Activated naive CD8-positive, alpha-beta T cell treated with anti-CD3 and anti-CD28 coated beads, Interleukin-2, amount 50 U/mL, for 24 hours (primary cell): Measurements from ENCODE around the gene UBE2A.

Experiments
- ATAC-seq: fragments of 150-1000 bp; cut with Tn5 transposase; one replicate; pipeline ENCODE4 v1.10.0; 2021
- DNase-seq: peaks from one replicate; pipeline ENCODE4 v3.0.0; 2021
- H3K27ac Mint-ChIP-seq: one replicate; pipeline ENCODE4 v1.8.0; 2021; ENCODE audit warnings: mild to moderate bottlenecking, mixed read lengths
- H3K27me3 Mint-ChIP-seq: one replicate; pipeline ENCODE4 v1.8.0; 2021; ENCODE audit warnings: mixed read lengths
- H3K36me3 Mint-ChIP-seq: one replicate; pipeline ENCODE4 v1.8.0; 2021; ENCODE audit warnings: low read depth, mixed read lengths
- H3K4me1 Mint-ChIP-seq: one replicate; pipeline ENCODE4 v1.8.0; 2021; ENCODE audit warnings: mixed read lengths
- H3K4me3 Mint-ChIP-seq: one replicate; pipeline ENCODE4 v1.8.0; 2021; ENCODE audit warnings: mild to moderate bottlenecking, moderate library complexity, mixed read lengths
- H3K9me3 Mint-ChIP-seq: one replicate; pipeline ENCODE4 v1.8.0; 2021; ENCODE audit warnings: mixed read lengths

UBE2A gene

DNA sequence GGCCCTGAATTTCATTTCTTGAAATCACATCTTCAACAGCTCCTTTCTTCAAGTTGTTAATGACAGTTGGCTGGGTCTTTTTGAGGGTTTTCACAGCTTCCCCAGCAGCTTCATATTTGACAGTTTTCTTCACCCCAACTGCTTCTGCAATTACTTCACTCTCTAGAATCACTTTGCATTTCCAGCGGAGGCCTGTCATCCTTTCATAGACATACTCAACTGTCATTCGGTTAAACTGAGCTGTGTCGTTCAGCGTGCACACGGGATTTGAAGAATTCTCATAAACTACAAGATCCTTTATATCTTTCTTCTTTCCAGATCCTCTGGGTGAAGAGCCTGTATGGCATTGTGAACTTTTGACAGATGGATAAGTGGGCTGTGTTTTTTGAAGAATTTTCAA is 15.4 kb downstream of the UBE2A start:
- H3K9me3 Mint-ChIP-seq = no peaks in the 10 kb centered on the region
- DNase-seq (no peak), ATAC-seq (no peak)
- H3K27me3 Mint-ChIP-seq = no peaks in the 10 kb centered on the region
- H3K4me3 Mint-ChIP-seq = no peak overlapping the region
- H3K36me3 Mint-ChIP-seq = peaks cover 32% of the 10 kb centered on the region
- H3K27ac Mint-ChIP-seq = peak overlapping the region; percentile 18
- H3K4me1 Mint-ChIP-seq = no peaks in the 10 kb centered on the region

DNA sequence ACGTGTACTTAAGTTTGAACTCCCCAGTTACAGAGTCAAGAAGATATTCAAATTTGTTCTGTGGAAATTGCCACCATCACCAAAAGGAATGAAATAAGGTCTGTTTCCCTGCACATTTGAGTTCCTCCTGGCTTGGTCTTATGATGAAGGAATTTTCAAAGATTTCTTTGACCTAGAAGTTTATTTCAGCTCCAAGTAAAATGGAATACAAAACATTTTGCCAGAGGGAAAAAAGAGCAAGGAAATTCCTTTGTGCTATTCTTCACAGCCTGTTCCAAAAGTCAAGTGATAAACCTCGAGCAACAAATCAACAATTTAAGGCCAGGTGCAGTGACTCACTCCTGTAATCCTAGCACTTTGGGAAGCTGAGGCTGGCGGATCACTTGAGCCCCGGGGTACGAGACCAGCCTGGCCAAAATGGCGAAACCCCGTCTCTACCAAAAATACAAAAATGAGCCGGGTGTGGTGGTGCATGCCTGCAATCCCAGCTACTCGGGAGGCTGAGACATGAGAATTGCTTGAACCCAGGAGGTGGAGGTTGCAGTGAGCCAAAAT is 28.4 kb downstream of the UBE2A start:
- Mint-ChIP-seq H3K27ac (no peak overlapping the region), H3K4me1 (peaks cover 51% of the 10 kb centered on the region), H3K36me3 (peaks cover 17% of the 10 kb centered on the region), H3K27me3 (no peaks in the 10 kb centered on the region), H3K4me3 (no peak overlapping the region), H3K9me3 (no peaks in the 10 kb centered on the region)
- no peak for DNase-seq
- ATAC-seq = no peak

DNA sequence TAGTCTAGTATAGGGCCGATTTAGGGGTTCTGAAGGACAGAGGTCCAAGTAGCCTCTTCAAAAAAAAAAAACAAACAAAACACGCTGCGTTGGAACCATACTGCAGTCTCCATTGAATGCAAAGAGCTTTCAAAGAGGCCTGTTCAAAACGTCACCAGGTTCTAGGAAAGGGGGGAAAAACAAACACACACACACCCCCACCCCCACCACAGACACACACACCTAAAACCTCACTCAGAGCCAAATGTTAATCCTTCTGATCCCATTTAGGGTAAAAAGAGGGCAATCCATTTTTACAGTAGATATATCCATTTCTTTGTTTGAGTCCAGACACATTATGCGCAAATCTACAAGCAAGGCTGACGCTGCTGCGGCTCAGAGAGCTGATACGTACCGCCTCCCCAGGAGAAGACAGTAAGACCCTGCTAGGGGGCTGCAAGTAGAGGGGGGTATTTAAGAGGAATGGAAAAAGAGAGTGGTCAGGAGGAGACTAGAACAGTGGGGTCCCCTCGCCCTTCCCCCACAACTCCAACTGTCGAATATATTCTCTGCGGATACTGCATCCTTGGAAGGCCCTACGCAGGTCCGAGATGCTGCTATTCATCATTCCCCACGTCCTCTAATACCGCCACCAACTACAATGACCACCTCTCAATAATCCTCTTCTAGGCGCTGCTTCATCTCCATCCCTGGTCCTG is 30.6 kb downstream of the UBE2A start:
- H3K27me3 Mint-ChIP-seq = no peaks in the 10 kb centered on the region
- H3K9me3 Mint-ChIP-seq = no peaks in the 10 kb centered on the region
- no peak for DNase-seq
- peaks cover 13% of the 10 kb centered on the region for H3K36me3 Mint-ChIP-seq
- ATAC-seq = no peak
- H3K4me3 Mint-ChIP-seq = peak overlapping the region; percentile 92
- H3K4me1 Mint-ChIP-seq = peaks cover 44% of the 10 kb centered on the region
- H3K27ac Mint-ChIP-seq = peak overlapping the region; percentile 80

DNA sequence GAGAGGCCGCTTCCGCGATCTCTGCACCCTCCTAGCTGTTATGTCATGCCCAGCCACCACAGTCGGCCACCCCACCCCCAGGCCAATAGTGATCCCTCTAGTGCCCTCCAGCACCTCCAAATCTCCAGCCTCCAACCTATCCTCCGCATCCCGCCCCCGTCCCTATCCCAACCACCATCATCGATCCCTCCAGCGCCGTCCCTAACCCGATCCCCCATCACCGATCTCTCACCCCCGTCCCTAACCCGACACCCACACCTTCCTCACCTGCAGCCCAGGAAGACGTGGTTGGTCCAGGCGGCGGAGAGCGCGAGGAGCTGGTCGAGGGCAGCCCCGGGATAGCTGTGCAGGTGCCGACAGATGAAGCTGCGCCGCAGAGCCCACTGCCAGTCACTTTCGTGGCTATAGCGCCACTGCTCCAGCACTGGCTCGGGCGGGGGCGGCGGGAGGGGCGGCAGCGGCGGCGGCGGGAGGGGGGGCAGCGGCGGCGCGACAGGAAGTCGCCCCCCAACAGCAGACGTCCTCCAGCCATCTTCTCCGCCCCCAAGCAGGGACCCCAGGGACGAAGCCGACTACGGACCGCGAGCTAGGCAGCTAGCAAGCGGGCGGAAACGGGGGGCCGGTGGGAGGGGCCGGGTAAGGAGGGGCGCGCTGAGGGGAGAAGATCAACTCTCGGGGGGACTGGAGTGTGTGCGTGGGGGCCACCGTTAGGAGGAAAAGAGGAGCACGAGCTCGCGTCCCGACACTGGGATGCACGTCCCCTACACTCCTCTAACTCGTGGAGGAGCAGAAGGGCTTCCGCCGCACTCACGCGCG is 31.3 kb downstream of the UBE2A start:
- ATAC-seq (peak; percentile 48), DNase-seq (peak; percentile 48)
- no peaks in the 10 kb centered on the region for H3K27me3 Mint-ChIP-seq
- peak overlapping the region; percentile 92 for H3K4me3 Mint-ChIP-seq
- peaks cover 13% of the 10 kb centered on the region for H3K36me3 Mint-ChIP-seq
- H3K4me1 Mint-ChIP-seq = peaks cover 38% of the 10 kb centered on the region
- H3K9me3 Mint-ChIP-seq = no peaks in the 10 kb centered on the region
- H3K27ac Mint-ChIP-seq = peak overlapping the region; percentile 96

DNA sequence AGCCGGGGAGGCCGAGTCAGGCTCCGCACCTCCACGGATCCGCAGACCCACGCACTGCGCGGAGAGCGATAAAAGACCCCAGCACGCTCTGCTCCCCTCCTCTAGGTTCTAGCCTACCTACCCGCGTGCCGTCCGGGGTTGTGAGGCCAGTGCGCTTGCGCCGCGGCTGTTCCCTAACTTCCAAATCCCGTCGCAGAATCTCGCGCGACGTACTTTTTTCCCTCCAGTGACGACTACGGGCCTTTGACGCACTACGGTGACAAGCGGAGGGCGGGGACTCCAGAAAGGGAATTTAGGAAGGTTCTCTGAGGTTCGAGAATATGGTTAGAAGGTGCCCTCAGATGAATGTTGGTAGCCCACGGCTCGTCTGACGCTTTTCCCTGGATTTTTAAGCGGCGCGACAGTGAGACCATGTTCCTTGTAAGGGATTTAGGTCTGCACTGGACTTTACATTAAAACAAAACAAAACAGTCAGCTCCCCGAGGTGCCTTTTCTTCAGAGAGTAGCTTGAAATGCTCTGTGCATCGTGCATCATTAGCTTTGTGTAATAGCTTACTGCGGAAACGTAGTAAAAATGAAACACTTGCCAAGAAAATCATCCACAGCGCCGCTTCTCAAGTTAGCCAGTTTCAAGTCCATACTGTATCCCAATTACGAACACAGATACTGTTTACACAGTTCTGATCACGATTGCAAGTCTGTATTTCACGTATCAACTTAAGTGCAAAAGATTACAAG is 32.1 kb downstream of the UBE2A start, which contains the start of gene NKRF:
NKRF (minus strand) TSS at position 145 of the 738 bp plus-strand sequence.
- DNase-seq (peak; percentile 86), ATAC-seq (peak; percentile 83)
- Mint-ChIP-seq H3K27me3 (no peaks in the 10 kb centered on the region), H3K4me1 (peaks cover 38% of the 10 kb centered on the region), H3K36me3 (peaks cover 13% of the 10 kb centered on the region), H3K4me3 (peak within 1 kb of the TSS; percentile 92), H3K27ac (peak within 1 kb of the TSS; percentile 96), H3K9me3 (no peaks in the 10 kb centered on the region)

DNA sequence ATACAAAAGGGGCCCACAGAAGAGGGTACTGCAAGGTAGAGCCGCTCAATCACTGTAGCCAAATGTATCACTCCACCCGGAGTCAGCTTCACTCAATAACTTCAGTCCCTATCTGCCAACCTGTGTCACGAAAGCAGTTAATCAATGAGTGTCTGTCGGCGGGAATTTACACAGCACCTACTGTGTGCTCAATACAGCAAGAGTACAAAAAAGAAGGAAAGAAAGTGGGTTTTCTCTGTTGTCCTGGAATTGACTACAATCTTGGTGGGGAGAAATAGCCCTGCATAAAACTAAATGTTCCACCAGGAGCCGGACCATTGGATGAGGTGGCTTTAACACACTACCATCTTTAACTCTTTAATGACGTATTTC is 32.6 kb downstream of the UBE2A start:
- peak overlapping the region; percentile 92 for H3K4me3 Mint-ChIP-seq
- ATAC-seq = no peak

DNA sequence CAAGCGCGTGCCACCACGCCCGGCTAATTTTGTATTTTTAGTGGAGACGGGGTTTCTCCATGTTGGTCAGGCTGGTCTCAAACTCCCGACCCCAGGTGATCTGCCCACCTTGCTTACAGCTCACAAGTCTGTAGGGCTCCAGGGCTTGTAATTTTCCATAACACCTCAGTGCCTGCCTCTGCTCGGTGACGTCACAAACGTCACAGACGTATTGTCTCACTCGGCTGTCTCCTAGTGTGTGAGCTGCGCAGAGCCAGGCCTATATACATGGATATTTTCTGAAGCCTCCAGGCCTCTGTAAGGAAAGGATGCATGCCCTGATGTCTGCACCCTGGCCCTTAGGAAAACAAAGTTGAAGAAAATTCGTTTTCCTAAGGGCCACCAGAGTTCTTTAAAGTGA is 40.4 kb downstream of the UBE2A start:
- H3K27ac Mint-ChIP-seq = no peak overlapping the region
- H3K9me3 Mint-ChIP-seq = no peaks in the 10 kb centered on the region
- no peaks in the 10 kb centered on the region for H3K36me3 Mint-ChIP-seq
- ATAC-seq (no peak), DNase-seq (no peak)
- no peaks in the 10 kb centered on the region for H3K27me3 Mint-ChIP-seq
- H3K4me3 Mint-ChIP-seq = no peak overlapping the region
- peaks cover 14% of the 10 kb centered on the region for H3K4me1 Mint-ChIP-seq

More for the DNA sequence above, 32.6 kb downstream of the UBE2A start:
- H3K36me3 Mint-ChIP-seq = peaks cover 11% of the 10 kb centered on the region
- H3K4me1 Mint-ChIP-seq = peaks cover 34% of the 10 kb centered on the region
- no peak for DNase-seq
- peak overlapping the region; percentile 96 for H3K27ac Mint-ChIP-seq
- no peaks in the 10 kb centered on the region for H3K27me3 Mint-ChIP-seq
- H3K9me3 Mint-ChIP-seq = no peaks in the 10 kb centered on the region

DNA sequence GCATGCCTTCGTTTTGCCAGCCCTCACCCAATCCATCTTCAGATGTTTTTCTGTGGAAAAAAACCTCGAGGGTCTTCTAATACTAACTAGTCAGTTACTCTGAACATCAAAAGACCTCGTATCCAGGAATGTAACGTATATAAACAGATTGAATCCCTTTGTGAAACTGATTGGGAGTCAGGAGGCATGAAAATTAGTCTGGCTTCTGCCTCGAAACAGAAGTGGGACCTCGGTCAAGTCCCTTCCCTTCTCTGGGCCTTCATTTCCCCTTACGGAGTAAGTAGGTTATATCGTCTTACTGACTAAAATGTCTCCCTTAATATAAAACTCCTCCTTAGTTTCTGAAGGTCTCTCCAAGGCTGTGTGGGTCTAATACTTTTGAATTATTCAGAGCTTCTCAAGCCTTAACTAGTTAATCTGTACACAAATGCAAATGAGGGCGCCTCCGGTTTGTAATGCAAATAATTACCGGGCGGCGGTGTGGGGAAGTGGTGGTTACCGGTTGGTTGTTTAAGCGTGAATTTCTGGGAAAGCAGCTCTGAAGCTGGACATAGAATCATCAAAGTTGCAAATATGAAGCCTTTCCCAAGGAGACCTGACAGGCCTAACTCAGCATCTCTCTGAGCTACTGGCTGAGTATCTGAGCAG is 43.3 kb downstream of the UBE2A start:
- Mint-ChIP-seq H3K4me1 (peaks cover 14% of the 10 kb centered on the region), H3K9me3 (no peaks in the 10 kb centered on the region), H3K27ac (peak overlapping the region; percentile 27), H3K36me3 (peaks cover 4% of the 10 kb centered on the region), H3K4me3 (no peak overlapping the region), H3K27me3 (no peaks in the 10 kb centered on the region)
- ATAC-seq (no peak), DNase-seq (no peak)

DNA sequence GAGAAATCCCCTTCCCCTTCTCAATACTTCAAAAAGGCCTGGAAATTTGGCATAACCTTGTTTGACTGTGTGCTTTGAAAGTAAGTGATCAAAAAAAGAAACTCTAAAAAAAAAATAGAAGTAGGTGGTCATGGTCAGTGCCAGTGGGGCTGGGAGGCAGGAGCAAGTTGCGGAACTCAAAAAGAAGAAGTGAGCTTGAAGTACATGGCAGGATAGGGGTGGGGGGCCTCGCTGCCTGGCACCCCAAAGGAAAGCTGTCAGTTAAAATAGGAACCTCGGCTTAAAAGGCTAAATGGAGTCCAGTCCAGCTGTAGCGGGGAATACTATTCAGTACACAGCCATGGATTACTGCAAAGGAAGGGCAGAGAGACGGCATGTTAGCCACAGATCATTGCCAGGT is 44.1 kb downstream of the UBE2A start:
- no peak overlapping the region for H3K4me3 Mint-ChIP-seq
- no peak for ATAC-seq
- no peak for DNase-seq
- H3K27me3 Mint-ChIP-seq = no peaks in the 10 kb centered on the region
- peaks cover 4% of the 10 kb centered on the region for H3K36me3 Mint-ChIP-seq
- no peaks in the 10 kb centered on the region for H3K9me3 Mint-ChIP-seq
- H3K4me1 Mint-ChIP-seq = peaks cover 14% of the 10 kb centered on the region
- H3K27ac Mint-ChIP-seq = peak overlapping the region; percentile 27

DNA sequence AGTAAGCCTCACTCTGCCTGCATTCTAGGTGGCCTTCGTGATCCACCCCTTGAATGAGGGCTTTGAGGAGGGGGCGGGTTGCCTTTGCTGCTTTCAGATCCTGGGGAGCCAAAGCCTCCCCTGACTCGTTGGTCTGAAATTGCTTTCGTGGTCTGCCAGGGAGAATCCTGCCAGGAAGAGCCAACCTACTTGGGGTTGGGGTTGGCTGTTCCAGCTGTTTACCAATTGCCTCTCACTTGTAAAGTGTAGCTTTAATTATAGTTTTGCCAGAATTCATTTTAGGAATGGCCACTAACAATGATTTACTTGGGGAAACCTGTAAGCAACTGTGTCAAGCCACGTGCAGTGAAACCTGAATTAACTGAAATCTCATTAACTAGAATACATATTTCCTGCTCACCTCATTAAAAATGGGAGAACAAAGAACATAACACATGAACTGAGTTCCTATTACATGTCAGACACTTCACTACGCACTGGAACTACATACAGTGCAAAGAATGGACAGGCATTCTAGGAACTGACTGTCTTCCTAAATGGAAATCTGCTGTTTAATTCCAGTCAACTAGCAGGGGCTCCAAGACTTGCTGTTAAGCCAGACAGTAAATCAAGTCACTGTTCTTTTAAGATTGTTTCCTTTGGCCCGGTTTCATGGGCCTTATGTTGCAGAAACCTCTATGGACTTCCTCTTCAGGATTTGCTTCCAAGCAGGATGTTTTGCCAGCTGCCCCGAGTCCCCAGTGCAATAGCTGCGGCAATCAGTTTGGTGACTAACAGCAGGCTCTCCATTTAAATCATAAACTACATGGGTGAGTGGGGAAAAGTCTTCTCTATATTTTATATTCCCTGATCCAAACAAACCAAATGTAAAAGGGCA is 48.2 kb downstream of the UBE2A start:
- no peak for DNase-seq
- peaks cover 6% of the 10 kb centered on the region for H3K36me3 Mint-ChIP-seq
- no peaks in the 10 kb centered on the region for H3K27me3 Mint-ChIP-seq
- H3K4me3 Mint-ChIP-seq = no peak overlapping the region
- H3K9me3 Mint-ChIP-seq = no peaks in the 10 kb centered on the region
- no peak overlapping the region for H3K27ac Mint-ChIP-seq
- peaks cover 7% of the 10 kb centered on the region for H3K4me1 Mint-ChIP-seq
- no peak for ATAC-seq

DNA sequence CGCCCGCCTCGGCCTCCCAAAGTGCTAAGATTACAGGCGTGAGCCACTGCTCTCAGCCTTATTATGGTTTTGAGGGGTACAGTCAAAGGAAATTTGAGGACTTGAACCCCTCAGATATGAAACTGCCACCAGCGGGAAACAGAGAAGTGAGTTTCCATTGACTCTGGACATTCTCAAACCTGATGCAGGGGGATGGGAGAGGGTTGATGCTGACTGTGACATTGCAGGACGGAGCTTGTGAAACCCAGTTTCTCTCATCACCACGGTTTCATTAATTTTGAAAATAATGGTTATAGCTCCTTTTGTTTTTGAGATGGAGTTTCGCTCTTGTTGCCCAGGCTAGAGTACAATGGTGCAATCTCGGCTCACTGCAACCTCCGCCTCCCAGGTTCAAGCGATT is 50.1 kb downstream of the UBE2A start:
- Mint-ChIP-seq H3K36me3 (peaks cover 13% of the 10 kb centered on the region), H3K4me1 (peaks cover 1% of the 10 kb centered on the region), H3K27ac (no peak overlapping the region)

DNA sequence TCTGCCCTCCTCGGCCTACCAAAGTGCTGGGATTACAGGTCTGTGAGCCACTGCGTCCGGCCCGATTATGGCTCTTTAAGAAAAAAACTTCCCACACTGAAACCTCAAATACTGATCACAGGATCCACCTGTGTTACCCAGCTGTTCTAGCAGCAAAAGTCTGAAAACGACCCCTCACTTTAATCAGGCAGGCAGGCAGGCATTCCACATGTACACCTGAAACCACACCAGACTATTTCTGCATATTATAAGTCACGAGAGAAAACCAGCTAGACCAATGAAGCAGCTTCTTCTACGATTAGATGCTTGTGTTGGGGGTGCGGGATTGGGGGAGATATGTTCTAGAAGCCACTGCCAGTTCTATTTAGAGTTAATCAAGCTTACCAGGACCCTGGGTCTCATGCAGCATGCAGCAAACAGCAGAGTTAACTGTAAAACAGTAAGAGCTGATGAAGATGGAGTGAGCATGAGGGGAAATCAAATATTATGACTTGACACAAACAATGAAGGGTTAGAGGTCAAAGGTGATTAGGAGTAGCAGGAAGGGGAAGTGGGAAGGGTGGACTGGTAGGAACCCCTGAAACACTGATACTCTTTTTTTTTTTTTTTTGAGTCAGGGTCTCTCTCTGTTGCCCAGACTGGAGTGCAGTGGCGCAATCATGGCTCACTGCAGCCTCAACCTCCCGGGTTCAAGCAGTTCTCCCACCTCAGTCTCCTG is 50.7 kb downstream of the UBE2A start:
- ATAC-seq = no peak
- no peaks in the 10 kb centered on the region for H3K4me1 Mint-ChIP-seq
- H3K9me3 Mint-ChIP-seq = no peaks in the 10 kb centered on the region
- H3K36me3 Mint-ChIP-seq = peaks cover 13% of the 10 kb centered on the region
- no peak overlapping the region for H3K4me3 Mint-ChIP-seq
- H3K27me3 Mint-ChIP-seq = no peaks in the 10 kb centered on the region
- no peak for DNase-seq
- H3K27ac Mint-ChIP-seq = no peak overlapping the region

More for the DNA sequence above, 50.1 kb downstream of the UBE2A start:
- Mint-ChIP-seq H3K9me3 (no peaks in the 10 kb centered on the region), H3K4me3 (no peak overlapping the region), H3K27me3 (no peaks in the 10 kb centered on the region)
- ATAC-seq = no peak
- no peak for DNase-seq

DNA sequence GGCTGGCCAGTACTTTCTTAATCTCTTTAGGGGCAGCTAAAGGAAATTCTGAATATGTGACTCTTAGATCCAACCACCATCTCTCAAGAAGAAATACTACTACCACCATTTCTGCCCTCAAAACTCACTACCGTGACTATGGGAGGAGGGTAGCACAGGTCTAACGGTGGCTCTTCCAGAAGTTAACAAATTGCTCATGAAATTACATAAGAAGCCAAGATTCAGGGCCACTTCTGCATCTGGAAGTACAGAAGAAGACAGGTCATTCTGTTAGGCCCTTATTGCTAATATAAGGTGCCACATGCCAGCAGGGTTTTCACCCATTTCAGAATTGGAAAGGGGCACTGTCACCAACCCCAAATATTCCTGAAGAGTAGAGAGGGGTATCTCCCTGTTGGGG is 51.5 kb downstream of the UBE2A start:
- Mint-ChIP-seq H3K9me3 (no peaks in the 10 kb centered on the region), H3K4me3 (no peak overlapping the region), H3K36me3 (peaks cover 14% of the 10 kb centered on the region), H3K27ac (no peak overlapping the region), H3K27me3 (no peaks in the 10 kb centered on the region), H3K4me1 (no peaks in the 10 kb centered on the region)
- no peak for ATAC-seq
- DNase-seq = no peak
